ENCODE data around the gene DCC. TPM values are rescaled to one million over a fixed set of nuclear protein-coding genes. Genes with fewer than 3 reads are reported as not detected.

Gene DCC
- total RNA-seq, 2 experiments from 2014 or later, result not detected

- Histone ChIP-seq H3K27ac (ENCODE audit: low read depth in 1 of 2, low read length in 2 of 2) (no peak overlapping the region), H3K4me1 (ENCODE audit: insufficient read depth, low read length) (no peaks in the 10 kb centered on the region), H3K36me3 (ENCODE audit: insufficient read depth, low read length) (no peaks in the 10 kb centered on the region), H3K9me3 (ENCODE audit: control insufficient read depth in 1 of 2, insufficient read depth in 1 of 2, low read length in 2 of 2) (no peaks in the 10 kb centered on the region), H3K27me3 (ENCODE audit: control insufficient read depth in 1 of 2, insufficient read depth in 2 of 2, low read length in 2 of 2) (no peaks in the 10 kb centered on the region), H3K4me3 (ENCODE audit: low read length) (no peak overlapping the region)
- DNase-seq, result no peak
- no peaks in the 10 kb centered on the region for H3K4me1 Mint-ChIP-seq (ENCODE audit: low read depth)
- H3K36me3 Mint-ChIP-seq (ENCODE audit: low read depth), result no peaks in the 10 kb centered on the region
- no peaks in the 10 kb centered on the region for H3K9me3 Mint-ChIP-seq
- ChIA-PET CTCF (no interaction called here), POLR2A (no interaction called here)
- H3K4me3 Mint-ChIP-seq, result no peak overlapping the region
- intact Hi-C loops (cut with DNase I, micrococcal nuclease), result no loop called here
- no peak for TF ChIP-seq CTCF (IDR thresholded peaks at IDR 0.05)
- H3K27me3 Mint-ChIP-seq, result no peaks in the 10 kb centered on the region
- H3K27ac Mint-ChIP-seq, result no peak overlapping the region
- no peak for ATAC-seq (ENCODE audit: poor library complexity)
These were observed 1020.8 kb downstream of the DCC start for GRCh38 chr18:53360501-53361443.

DNA sequence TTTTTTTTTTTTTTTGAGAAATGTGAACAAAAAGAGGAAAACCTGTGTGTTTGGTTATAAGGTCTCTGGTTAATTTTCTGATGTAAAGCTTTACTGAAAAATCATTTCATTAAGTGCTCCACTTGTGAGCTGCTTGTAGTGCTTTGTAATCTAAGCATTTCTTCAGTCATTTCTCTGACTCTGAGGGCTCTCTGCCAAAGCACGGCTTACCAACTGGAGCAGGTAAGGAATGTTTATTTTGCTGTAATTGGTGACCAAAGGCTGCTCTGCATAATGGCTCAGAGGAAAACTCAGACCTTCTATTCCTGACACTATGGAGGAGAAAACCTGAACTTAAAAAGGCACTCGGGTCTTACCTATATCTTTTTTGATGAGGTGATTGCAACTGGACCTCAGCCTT is 1035.6 kb downstream of the DCC start:
- Mint-ChIP-seq H3K4me3 (no peak overlapping the region), H3K27ac (no peak overlapping the region), H3K9me3 (no peaks in the 10 kb centered on the region), H3K4me1 (ENCODE audit: low read depth) (no peaks in the 10 kb centered on the region), H3K36me3 (ENCODE audit: low read depth) (no peaks in the 10 kb centered on the region), H3K27me3 (no peaks in the 10 kb centered on the region)
- ChIA-PET CTCF (no interaction called here), POLR2A (no interaction called here)
- Histone ChIP-seq H3K27ac (ENCODE audit: low read depth in 1 of 2, low read length in 2 of 2) (no peak overlapping the region), H3K36me3 (ENCODE audit: insufficient read depth, low read length) (no peaks in the 10 kb centered on the region), H3K9me3 (ENCODE audit: control insufficient read depth in 1 of 2, insufficient read depth in 1 of 2, low read length in 2 of 2) (peaks cover 0 to 3% of the 10 kb centered on the region in 2 experiments), H3K4me1 (ENCODE audit: insufficient read depth, low read length) (no peaks in the 10 kb centered on the region), H3K27me3 (ENCODE audit: control insufficient read depth in 1 of 2, insufficient read depth in 2 of 2, low read length in 2 of 2) (no peaks in the 10 kb centered on the region), H3K4me3 (ENCODE audit: low read length) (no peak overlapping the region)
- DNase-seq (no peak), ATAC-seq (ENCODE audit: poor library complexity) (no peak)
- TF ChIP-seq CTCF (IDR thresholded peaks at IDR 0.05), result no peak
- intact Hi-C loops (cut with DNase I, micrococcal nuclease), result no loop called here

- Mint-ChIP-seq H3K4me3 (no peak overlapping the region), H3K9me3 (no peaks in the 10 kb centered on the region), H3K27ac (no peak overlapping the region), H3K36me3 (ENCODE audit: low read depth) (no peaks in the 10 kb centered on the region), H3K4me1 (ENCODE audit: low read depth) (no peaks in the 10 kb centered on the region), H3K27me3 (no peaks in the 10 kb centered on the region)
- ChIA-PET CTCF (no interaction called here), POLR2A (no interaction called here)
- Histone ChIP-seq H3K36me3 (ENCODE audit: insufficient read depth, low read length) (no peaks in the 10 kb centered on the region), H3K4me3 (ENCODE audit: low read length) (no peak overlapping the region), H3K27ac (ENCODE audit: low read depth in 1 of 2, low read length in 2 of 2) (no peak overlapping the region), H3K27me3 (ENCODE audit: control insufficient read depth in 1 of 2, insufficient read depth in 2 of 2, low read length in 2 of 2) (no peaks in the 10 kb centered on the region), H3K9me3 (ENCODE audit: control insufficient read depth in 1 of 2, insufficient read depth in 1 of 2, low read length in 2 of 2) (peaks cover 0 to 3% of the 10 kb centered on the region in 2 experiments), H3K4me1 (ENCODE audit: insufficient read depth, low read length) (no peaks in the 10 kb centered on the region)
- TF ChIP-seq CTCF (IDR thresholded peaks at IDR 0.05), result no peak
- intact Hi-C loops (cut with DNase I, micrococcal nuclease), result no loop called here
- ATAC-seq (ENCODE audit: poor library complexity) (no peak), DNase-seq (no peak)
These were observed 1040.2 kb downstream of the DCC start for GRCh38 chr18:53380063-53380639.
